GM19025 (cell line): ENCODE data around the gene FEM1A.
"Not testable (repeated sequence)": the region's sequence is repeated elsewhere in the genome, so short reads cannot be mapped to it uniquely, and the experiment has no call there.

Experiments
- ATAC-seq: cut with Tn5 transposase; IDR thresholded peaks from one replicate; pipeline ENCODE4 v1.9.1; 2021; ENCODE audit warnings: mild to moderate bottlenecking, low read depth, moderate library complexity; ENCODE audit not compliant: unreplicated experiment

The FEM1A gene, protein sequence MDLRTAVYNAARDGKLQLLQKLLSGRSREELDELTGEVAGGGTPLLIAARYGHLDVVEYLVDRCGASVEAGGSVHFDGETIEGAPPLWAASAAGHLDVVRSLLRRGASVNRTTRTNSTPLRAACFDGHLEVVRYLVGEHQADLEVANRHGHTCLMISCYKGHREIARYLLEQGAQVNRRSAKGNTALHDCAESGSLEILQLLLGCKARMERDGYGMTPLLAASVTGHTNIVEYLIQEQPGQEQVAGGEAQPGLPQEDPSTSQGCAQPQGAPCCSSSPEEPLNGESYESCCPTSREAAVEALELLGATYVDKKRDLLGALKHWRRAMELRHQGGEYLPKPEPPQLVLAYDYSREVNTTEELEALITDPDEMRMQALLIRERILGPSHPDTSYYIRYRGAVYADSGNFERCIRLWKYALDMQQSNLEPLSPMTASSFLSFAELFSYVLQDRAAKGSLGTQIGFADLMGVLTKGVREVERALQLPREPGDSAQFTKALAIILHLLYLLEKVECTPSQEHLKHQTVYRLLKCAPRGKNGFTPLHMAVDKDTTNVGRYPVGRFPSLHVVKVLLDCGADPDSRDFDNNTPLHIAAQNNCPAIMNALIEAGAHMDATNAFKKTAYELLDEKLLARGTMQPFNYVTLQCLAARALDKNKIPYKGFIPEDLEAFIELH

DNA sequence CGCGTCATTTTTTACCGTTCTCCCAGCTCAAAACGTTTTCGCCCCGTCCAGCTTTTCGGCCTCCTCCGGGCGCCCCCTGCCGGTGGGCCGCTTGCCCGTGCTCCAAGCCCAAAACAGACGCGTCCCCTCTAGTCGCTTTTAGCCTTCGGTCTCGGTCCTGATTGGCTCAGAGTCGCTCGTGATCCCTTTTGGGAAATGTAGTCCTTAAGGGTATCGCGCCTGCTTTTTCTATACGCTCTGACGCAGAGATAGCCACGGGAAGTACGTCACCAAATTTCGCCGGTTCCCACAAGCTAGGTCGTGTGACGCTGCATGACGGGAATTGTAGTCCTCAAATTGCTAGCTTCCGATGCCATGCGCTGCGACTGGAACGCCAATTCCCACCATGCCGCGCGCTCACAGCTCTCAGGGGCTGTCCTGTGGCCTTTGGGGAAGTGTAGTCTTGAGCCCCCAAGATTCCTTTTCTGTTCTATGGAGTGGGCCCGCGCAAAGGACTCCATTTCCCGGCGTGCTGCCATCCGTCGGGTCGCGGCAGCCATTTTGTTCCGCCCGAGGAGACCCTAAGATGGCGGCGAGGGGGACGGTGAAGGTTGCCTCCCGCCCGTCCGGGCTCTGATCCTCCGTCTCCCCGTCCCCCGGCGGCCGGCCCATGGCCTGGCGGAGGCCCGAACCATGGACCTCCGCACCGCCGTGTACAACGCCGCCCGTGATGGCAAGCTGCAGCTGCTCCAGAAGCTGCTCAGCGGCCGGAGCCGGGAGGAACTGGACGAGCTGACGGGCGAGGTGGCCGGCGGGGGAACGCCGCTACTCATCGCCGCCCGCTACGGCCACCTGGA is at the start of gene FEM1A:
TSS of gene FEM1A (plus strand) at position 552 of the 836 bp plus-strand sequence. CDS start at position 673, 121 bp downstream.
- peak; percentile 88 for ATAC-seq

DNA sequence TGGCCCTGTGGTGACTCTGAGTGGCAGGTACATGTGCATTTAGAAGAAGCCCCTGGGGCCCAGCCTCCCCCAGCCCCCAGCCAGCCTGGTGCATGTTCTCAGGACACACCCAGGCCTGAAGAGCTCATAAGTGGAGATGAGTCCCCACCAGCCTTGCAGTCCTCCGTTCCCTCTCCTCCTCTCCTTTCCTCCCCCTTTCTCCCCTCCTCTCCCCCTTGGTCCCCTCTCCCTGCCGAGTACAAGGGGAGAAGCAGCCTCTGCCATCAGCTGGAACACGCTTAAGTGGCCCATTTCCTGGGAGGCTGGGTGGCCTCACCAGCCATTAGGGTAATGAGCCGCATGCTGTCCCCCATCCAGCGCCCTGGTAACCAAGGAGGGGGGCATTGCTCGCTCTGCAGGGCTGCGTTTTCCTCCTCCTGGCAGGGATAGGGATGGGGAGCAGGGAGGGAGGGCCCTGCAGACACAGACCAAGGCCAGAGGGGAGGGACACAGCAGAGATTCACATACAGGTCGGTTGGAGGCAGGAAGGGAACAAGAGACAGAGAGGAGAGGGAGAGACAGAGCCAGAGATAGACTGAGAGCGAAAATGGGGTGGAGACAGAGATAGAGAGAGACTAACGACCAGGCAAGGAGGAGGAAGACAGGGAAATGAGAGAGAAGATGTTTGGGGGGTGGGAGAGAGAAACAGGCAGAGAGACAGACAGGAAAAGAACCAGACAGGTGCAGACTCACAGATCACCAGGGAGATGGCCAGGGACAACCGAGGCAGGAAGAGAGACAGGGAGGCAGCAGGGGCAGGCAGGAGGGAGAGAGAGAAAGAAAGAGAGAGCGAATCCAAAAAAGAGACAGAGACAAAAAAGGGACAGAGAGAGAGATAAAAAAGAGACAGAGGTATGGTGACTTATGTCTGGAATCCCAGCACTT is 48.5 kb upstream of the FEM1A start:
- ATAC-seq, result no peak

DNA sequence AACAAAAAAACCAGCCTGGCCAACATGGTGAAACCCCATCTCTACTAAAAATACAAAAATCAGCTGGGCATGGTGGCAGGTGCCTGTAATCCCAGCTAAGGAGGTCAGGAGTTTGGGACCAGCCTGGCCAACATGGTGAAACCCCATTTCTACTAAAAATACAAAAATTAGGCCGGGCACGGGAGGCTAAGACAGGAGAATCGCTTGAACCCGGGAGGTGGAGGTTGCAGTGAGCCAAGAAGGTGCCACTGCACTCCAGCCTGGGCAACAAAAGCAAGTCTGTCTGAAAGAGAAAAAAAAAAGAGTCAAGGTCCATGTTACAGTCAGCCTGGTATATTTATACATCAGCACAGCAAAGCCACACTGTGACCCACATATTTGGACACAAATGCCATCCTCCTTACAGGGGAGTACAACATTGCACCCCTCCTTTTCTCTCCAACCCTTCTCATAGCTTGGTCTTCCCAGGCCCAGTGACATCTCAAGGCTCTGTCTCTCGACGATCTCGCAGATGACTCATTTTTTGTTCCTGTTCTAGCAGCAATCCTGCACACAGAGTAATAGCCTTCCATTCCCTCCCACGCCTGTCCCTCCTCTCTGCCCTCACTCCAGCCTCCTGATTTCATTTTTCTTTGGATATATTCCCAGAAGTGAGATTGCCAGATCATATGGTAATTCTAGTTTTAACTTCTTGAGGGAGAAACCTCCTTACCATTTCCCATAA is 46.9 kb upstream of the FEM1A start:
- no peak for ATAC-seq

DNA sequence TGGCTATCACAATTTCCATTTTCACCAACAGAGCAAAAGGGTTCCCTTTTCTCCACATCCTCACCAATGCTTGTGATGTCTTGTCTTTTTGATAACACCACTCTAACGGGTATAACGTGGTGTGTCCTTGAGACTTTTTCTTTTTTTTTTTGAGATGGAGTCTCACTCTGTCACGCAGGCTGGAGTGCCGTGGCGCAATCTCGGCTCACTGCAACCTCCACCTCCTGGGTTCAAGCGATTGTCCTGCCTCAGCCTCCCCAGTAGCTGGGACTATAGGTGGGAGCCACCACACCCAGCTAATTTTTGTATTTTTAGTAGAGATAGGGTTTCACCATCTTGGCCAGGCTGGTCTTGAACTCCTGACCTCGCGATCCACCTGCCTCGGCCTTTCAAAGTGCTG is 46.4 kb upstream of the FEM1A start:
- not testable (repeated sequence) for ATAC-seq

DNA sequence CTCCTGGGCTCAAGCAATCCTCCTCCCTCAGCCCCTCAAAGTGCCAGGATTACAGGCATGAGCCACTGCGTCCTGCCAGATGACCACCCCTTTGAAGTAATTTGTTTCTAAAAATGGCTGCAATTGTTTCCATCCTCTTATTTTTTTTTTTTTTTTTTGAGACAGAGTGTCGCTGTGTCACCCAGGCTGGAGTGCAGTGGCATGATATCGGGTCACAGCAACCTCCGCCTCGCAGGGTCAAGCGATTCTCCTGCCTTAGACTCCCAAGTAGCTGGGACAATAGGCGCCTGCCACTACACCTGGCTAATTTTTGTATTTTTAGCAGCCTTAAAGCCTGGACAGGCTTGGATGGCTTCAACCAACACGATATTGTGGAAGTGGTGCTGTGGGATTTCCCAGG is 45.5 kb upstream of the FEM1A start:
- no peak for ATAC-seq

DNA sequence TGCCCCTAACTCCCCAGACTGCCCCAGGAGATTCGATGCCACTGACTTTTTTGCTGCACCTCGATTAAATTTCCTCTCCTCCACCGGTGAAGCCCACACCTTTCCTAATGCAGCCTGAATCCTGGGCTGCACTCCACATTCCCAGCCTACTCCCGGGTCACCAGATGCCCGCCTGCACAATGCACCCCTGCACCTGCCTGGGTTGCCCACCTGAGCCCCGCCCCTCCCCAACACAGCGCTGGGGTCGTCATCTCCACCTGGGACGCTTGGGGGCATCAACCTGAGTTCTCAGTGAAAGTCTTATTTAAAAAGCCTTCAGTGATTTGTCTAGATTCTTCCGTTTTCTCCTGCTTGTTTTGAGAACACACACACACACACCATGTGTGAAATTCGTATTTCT is 43.3 kb upstream of the FEM1A start:
- no peak for ATAC-seq

DNA sequence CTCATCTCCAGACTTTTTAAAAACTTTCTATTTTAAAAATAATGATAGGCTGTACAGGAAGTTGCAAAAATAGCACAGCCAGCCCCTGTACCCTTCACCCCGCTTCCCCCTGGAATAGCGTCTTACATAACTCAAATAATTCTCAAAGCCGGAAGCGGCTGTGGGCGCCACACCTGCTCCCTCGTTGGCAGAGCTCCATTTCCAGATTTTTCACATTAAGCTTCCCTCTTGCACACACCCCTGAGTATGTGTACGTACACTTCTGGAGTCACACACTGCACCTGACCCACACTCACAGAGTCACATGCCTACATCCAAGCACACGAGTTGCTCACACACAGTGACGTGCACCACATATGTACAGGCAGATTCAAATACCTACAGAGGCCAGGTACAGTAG is 42.9 kb upstream of the FEM1A start:
- ATAC-seq, result no peak

DNA sequence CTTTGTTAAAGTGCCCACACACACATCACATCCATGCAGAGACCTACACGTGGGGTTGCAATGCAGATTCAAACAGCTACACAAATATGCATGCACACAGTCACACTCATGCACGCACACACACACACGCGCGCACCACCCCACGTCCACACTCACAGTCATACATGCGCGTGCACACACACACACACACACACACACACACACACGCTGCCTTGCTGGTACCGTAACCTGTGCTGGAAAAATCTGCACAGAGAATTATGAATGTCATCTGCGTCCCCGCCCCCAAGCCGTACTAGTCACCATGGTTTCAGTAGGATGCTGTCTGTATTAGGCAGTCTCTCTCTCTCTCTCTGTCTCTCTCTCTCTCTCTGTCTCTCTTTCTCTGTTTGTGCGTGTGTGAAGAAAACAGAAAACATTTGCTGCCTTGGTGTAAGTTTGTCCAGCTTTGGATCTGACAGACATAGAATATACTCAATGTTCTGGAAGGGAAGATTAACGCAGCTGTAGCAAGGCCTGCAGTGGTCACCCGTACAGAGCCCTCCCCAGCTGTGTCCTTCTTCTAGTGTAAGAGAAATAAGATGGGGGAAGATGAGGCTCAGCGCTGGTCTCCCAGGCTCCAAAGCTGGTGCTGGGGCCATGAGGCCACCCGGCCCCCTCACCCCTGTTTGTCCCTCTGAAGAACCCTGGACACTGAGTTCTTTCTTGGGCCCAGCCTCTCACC is 41.5 kb upstream of the FEM1A start:
- no peak for ATAC-seq

DNA sequence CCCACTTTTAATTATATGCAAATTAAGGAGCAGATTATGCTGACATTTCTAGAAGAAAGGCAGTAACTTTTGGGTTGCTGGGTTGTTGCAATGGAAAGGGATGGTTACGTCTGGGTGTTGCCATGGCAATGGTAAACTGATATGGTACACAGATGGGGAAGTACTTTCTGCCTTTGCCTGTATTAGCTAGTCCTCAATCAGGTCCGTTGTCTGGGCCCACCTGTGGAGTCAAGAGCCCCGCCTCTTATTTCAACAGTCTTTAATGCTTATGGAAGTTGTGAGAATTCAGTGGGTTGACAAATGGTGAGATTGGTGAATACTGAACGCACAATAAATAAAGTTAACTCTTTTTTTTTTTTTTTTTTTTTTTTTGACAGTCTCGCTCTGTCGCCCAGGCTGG is 37.3 kb upstream of the FEM1A start:
- no peak for ATAC-seq

DNA sequence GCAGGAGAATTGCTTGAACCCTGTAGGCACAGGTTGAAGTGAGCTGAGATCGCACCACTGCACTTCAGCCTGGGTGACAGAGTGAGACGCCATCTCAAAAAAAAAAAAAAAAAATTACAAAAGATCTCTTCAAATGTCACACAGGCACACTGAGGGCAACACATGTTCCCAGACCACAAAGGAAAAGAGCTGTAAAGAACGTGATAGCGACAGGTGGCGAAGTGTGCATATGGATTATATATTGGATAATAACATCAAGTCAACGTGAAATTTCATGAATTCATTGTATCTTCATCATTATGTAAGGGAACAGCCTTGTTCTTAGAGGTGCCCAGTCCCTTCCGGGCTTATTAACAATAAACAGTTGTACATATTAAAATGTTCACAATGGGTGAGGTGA is 36.1 kb upstream of the FEM1A start:
- ATAC-seq, result no peak

DNA sequence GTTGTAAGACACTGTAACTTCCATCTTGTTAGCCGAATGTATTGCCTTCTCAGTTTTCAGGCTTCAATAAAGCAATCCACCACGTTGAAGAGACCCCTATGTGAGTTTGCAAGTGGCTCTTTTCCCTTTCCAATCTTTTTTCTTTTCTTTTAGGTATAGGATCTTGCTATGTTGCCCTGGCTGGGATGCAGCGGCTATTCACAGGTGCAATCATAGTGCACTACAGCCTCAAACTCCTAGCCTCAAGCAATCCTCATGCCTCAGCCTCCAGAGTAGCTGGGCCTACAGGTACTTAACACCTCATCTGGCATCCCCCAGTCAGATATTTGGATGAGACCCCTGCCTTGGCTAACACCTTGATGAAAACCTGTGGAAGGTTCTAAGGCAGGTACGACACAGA is 33.5 kb upstream of the FEM1A start:
- no peak for ATAC-seq

DNA sequence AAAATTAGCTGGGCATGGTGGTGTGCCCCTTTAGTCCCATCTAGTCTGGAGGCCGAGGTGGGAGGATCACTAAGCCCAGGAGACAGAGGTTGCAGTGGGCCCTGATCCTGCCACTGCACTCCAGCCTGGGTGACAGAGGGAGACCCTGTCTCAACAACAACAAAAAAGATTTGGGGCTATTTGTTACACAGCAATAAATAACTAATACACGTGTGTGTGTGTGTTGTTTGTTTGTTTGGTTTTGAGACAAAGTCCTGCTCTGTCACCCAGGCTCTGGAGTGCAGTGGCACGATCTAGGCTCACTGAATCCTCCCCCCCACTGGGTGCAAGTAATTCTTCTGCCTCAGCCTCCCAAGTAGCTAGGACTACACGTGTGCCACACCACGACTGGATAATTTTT is 32.9 kb upstream of the FEM1A start:
- ATAC-seq, result no peak

DNA sequence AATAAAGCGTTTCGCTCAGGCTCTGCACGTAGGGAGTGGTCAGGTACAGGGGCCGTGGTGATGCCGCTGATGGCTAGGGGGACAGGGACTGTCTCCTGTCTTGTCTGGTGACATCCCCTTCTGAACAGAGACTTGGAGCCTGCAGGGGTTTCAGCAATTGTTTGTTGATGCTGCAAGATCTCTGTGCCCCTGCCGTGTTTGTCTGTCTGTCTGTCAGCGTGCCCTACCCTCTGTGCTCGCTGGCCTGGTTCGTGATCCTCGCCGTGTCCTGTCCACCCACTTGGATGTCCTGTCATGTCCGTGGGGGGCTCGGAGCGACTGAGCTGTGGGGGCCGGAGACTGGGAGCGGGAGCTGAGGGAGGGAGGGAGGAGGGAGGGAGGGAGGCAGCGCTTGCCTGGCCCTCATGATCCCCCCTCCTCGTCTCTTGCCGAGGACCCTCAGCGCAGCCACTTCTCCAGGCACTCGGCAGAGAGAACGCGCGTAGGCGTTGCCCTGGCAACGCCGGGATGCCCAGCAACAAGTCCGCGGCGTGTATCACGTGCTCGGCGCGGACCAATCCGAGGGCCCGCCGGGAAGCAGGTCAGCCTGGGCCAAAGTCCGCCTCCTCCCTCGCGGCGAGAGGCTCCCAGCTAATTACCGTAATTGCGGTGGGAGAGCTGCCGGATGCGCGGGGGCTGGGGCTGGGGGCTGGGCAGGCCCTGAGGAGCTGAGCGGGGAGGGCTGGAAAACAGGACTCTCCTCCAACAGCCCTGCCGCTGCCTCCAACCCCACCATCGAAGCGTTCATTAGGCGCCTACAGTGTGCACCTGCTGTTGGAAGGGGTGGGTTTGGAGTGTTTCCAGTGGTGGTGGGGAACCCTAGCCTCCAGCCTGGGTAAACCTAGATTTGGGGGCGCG is 31.9 kb upstream of the FEM1A start:
- ATAC-seq, result no peak

DNA sequence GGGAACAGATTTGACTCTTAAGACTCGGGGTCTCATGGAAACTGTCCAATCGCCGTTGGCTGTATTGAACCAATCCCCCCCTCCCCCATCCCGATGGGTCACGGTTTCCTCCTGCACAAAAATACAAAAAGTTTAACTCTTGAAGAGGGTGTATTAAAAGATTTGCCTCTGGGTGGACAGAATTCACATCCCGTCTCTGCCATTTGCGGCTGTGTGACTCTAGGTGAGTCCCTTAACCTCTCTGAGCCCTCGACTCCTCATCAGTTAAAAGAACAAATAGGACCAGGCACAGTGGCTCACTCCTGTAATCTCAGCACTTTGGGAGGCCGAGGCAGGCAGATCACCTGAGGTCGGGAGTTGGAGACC is 31.3 kb upstream of the FEM1A start:
- no peak for ATAC-seq

DNA sequence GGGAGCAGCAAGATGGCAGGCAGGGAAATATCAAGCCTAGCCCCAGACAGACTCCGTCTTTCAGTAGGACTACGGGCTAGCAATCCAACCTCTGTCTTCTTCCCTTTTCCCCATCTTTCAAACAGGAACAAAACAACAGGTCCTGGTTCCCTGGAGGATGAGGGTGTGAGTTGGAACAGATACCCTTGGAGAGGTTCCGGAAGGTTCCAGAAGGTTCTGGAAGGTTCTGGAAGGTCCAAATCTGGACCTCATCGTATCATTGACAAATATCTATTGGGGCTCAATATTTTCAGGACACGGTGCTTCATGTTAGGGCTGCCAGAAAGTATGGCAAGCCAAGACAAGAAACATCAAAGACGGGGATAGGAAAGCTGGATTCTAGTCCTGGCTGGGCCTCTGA is 28.5 kb upstream of the FEM1A start:
- ATAC-seq, result no peak

DNA sequence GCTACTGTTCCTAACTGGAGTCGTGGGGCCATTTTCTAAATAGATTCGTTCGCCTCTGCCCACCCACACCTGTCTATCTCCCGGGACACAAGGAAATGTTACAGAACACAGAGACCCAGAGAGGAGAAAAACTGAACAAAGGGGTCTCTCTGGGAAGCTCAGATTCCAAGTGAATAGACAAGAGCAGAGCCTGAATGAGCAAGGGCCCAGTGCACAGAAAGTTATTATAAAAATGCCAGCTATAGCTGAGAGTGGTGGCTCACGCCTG is 27.2 kb upstream of the FEM1A start:
- ATAC-seq, result no peak

DNA sequence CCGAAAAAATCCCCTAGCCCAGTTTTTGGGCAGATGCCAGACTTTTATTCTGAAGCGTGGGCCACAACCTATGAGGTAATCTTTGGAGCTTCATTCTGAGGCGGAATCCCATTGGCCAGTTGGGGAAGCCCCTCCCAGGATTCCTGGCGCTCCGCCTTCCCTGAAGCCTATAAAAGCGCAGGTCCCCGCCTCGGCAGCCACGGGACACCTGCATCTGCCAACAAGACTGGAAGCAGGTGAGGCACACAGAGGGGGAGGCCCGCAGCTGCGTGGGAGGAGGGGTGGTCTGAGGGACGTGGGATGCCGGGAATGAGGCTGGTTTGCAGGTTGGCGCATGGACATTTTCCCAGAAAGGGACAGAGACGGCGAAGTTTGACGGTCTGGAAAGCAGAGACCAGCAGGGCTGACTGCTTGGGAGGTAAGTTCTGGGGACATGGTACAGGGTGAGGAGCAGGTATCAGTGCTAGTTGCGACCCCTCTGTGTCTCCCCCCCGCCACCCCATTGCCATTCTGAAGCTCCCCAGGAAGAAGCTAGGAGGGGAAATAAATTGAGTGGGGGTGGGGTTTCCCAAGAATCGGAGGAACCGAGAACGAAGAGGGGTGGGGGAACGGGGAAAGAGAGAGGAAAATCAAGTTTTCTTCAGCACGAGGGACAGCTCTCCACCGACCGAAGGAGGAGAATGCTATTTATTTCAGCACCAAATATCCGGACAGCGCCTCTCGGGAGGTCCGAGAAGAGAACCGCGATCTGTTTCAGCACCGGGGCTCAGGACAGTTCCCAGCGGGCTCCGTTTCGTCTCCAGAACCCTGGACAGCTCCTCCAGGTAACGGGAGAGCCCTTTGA is 22.4 kb upstream of the FEM1A start:
- ATAC-seq, result no peak
